NCI-H345 (cell line): ENCODE data around the gene FCRL5.
A peak's percentile ranks its signal among the peaks of the same experiment; 100 is the strongest.

ENCODE experiments used
- DNase-seq: peaks from one replicate; lab custom pipeline; 2025; lab: John Stamatoyannopoulos, UW

The FCRL5 gene

GRCh38 chr1:157523774-157524493, 28.4 kb downstream of the FCRL5 start:
- no peak for DNase-seq

GRCh38 chr1:157521056-157521455, 31.3 kb downstream of the FCRL5 start:
- DNase-seq, result no peak

GRCh38 chr1:157520386-157520935, 31.9 kb downstream of the FCRL5 start:
- DNase-seq, result no peak

GRCh38 chr1:157519451-157519850, 32.9 kb downstream of the FCRL5 start:
- no peak for DNase-seq

GRCh38 chr1:157517016-157517415, 35.3 kb downstream of the FCRL5 start:
- no peak for DNase-seq

GRCh38 chr1:157515709-157516108, 36.6 kb downstream of the FCRL5 start:
- DNase-seq, result no peak

- DNase-seq, result no peak
These were observed 37.2 kb downstream of the FCRL5 start for GRCh38 chr1:157515141-157515540.

- no peak for DNase-seq
These were observed 40.0 kb downstream of the FCRL5 start for GRCh38 chr1:157512036-157512969.

- no peak for DNase-seq
These were observed 42.6 kb downstream of the FCRL5 start for GRCh38 chr1:157509546-157510232.

GRCh38 chr1:157505481-157506272, 46.6 kb downstream of the FCRL5 start:
- DNase-seq, result peak; percentile 34

GRCh38 chr1:157504646-157505045, 47.7 kb downstream of the FCRL5 start:
- no peak for DNase-seq

- DNase-seq, result no peak
These were observed 52.8 kb downstream of the FCRL5 start for GRCh38 chr1:157499521-157499920.

GRCh38 chr1:157498736-157499090, 53.6 kb downstream of the FCRL5 start:
- DNase-seq, result no peak

GRCh38 chr1:157497987-157498735, 54.2 kb downstream of the FCRL5 start:
- DNase-seq, result no peak

GRCh38 chr1:157497284-157497683, 55.0 kb downstream of the FCRL5 start:
- DNase-seq, result no peak

GRCh38 chr1:157496121-157496526, 56.2 kb downstream of the FCRL5 start:
- DNase-seq, result peak; percentile 53

- no peak for DNase-seq
These were observed 57.0 kb downstream of the FCRL5 start for GRCh38 chr1:157495285-157495684.

GRCh38 chr1:157494093-157494492, 58.2 kb downstream of the FCRL5 start:
- DNase-seq, result no peak

GRCh38 chr1:157490467-157491165, 61.7 kb downstream of the FCRL5 start:
- DNase-seq, result peak; percentile 68

- DNase-seq, result no peak
These were observed 64.2 kb downstream of the FCRL5 start for GRCh38 chr1:157488156-157488555.
